GM20431 (cell line): ENCODE measurements around the gene CHKB.
"Not testable (repeated sequence)": the region's sequence is repeated elsewhere in the genome, so short reads cannot be mapped to it uniquely, and the experiment has no call there.

Source experiments
- in situ Hi-C: fragments of 300-500 bp; cut with MseI, MboI; formaldehyde crosslinking; loops from one replicate; pipeline ENCODE4 v1.15.0; 2020; ENCODE audit warnings: low sequenced_read_pairs; ENCODE audit not compliant: unreplicated experiment

CHKB gene, protein sequence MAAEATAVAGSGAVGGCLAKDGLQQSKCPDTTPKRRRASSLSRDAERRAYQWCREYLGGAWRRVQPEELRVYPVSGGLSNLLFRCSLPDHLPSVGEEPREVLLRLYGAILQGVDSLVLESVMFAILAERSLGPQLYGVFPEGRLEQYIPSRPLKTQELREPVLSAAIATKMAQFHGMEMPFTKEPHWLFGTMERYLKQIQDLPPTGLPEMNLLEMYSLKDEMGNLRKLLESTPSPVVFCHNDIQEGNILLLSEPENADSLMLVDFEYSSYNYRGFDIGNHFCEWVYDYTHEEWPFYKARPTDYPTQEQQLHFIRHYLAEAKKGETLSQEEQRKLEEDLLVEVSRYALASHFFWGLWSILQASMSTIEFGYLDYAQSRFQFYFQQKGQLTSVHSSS

DNA sequence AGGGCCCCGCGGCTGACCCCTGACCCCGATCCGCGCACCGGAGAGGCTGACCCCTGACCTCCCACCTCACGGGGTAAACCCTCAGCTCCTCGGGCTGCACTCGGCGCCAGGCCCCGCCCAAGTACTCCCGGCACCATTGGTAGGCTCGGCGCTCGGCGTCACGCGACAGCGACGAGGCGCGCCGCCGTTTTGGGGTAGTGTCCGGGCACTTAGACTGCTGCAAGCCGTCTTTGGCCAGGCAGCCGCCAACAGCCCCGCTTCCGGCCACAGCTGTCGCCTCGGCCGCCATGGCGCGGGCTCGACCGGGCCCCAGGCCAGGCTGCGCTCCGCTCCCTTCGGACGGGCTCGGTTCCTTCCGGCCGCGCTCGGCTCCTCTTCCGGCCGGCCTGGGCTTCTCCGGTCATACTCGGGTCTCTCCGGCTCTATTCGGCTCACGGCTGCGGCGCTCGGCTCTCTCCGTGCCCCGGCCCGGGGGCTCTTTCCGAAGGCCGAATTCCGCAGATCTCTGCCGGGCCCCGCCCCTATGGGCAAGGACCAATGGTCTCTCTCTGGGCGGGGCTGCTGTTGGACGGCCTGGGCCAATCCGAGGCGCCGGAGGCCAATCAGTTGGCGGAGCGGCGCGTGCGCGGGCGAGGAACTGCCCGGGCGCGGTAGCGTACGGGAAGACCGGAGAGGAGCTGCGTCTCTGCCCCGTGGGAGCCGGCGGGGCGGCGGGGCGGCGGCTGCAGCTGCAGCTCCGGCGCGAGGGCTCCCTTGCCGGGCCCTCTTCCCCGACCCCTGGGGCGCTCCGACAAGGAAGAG, at the start of gene CHKB:
CHKB (minus strand) TSS at position 357 of the 801 bp plus-strand sequence; CDS start at position 289, 68 bp downstream.
- in situ Hi-C loops, result no loop called here

DNA sequence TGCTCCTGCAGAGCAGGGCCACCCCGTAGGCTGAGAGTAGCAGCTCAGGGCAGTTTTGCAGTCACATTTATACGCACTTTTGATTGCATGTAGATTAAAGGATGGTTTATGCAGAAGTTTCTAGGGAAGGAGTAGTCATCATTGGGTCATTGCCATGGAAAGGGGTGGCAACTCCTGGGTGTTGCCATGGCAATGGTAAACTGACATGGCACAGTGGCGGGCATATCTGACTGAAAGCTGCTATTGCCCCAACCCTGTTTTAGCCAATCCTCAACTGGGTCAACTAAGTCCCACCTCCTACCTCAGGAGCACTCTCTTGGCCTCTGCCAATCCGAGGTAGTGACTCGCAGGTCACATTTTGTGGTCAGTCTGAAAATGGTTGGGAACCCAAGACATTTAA, 47.7 kb upstream of the CHKB start:
- in situ Hi-C loops, result no loop called here

DNA sequence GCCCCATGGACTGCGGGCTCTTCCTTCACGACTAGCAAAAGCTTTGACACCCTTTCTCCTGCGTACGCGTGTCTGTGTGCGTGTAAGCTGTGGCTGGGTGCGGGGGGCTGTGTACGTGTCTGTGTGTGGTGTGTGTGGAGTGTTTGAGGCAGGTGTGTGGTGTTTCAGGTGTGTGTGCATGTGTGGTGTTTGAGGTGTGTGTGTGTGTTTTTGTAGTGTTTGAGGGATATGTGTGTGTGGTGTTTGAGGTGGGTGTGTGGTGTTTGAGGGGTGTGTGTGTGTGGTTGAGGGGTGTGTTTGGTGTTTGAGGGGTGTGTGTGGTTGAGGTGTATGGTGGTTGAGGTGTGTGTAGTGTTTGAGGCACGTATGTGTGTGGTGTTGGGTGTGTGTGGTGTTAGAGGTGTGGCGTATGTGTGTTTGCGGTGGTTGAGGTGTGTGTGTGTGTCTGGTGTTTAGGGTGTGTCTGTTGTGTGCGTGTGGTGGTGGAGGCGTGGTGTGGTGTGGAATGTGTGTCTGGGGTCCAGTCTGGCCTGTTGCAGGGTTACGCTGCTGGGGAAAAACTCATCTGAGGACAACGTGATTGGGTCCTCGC, 46.0 kb upstream of the CHKB start:
- in situ Hi-C loops, result no loop called here

DNA sequence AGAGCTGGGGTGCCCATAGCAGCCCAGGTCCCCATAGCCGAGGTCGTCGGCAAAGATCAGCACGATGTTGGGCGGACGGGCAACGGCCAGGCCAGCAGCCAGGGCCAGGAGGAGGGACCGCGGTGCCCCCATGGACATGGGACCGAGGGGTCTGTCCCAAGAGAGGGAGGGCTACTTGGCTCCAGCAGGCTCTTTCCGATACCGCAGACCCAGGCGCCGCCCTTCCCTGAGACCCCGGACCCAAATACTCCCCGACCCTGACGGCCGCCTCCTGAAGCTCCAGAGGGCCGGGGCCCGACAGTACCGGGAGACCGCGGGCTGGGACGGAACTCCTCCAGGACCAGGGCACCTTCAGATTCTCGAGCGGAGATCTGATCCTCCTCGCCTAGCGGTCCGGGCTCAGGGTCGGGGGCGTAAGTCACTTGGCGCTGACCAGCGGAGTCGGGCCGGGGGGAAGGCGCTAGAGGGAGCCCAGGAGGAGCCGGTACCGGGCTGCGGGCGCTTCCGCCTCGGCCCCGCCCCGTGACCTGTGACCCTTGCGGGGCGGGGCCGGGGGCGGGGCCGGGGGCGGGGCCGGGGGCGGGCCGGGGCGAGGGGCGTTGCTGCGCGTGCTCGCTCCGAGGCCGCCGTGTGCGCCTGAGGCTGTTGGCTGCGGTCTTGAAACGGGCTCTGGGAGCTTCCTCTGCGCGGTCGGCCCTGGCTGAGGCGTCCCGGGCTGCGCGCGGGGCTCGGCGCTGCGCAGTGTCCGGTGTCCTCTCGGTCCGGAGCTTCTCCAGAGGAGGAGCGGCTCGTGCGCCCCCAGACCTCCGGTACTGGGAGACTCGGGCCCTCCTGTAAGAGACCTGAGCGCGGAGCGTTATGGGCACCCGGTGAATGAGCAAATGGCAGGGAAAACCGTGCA, 45.2 kb upstream of the CHKB start, which contains the start of gene ARSA:
ARSA (minus strand) TSS at position 511 of the 901 bp plus-strand sequence; CDS start at position 138, 373 bp downstream.
- in situ Hi-C loops, result no loop called here

DNA sequence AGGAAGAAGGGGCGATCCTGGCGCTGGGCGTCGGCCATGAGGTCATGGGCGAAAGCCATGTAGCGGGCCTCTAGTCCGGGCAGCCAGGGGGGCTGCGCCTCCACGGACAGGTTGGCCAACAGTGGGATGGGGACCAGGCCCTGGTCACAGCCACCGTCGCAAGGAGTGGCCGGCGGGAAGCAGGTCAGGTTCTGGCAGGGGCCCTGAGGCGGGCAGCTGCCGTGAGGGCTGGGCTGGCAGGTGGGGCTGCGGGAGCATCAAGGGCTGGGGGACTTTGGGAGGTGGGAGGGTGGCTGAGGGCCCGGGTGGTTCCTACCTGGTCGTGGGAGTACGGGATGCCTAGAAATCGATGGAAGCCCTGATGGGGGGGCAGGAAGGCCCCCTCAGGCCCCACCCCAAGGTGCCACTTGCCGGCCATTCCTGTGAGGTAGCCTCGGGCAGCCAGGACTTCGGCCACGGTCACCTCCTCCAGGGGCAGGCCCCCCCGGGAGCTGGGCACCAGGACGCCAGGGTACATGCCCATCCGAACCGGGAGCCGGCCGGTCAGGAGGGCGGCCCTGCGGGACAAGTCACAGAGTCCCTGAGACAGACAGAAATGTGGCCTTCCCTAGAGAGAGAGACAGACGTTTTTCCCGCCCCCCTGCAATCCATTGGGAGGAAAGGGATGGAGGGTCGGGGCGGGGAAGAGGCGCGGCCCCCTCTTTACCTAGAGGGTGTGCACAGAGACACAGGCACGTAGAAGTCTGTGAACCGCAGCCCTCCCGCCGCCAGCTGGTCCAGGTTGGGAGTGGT, 44.4 kb upstream of the CHKB start:
- in situ Hi-C loops, result no loop called here

DNA sequence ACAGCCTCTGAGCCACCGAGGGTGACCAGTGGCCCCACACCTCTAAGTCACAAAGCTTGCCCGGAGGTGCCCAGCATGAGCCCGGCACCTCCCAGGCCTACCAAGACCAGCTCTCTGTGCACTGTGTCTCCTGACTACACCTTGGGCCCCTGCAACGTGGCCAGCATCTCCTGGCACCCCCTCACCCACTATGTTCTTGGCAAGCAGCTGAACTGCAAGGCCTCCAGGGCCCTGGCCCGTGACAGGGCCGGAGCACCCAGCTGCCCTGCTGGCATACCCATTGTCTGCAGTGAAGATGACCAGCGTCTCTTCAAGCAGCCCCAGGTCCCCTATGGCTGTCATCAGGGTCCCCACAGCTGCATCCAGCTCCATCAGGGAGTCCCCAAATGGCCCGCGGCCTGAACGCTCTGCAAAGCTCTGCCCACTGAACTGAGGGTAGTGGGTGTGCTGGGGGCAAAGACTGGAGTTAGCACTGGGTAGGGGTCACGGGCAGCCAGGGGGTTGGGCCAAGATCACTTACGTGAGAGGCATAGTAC, 43.7 kb upstream of the CHKB start:
- in situ Hi-C loops, result no loop called here

DNA sequence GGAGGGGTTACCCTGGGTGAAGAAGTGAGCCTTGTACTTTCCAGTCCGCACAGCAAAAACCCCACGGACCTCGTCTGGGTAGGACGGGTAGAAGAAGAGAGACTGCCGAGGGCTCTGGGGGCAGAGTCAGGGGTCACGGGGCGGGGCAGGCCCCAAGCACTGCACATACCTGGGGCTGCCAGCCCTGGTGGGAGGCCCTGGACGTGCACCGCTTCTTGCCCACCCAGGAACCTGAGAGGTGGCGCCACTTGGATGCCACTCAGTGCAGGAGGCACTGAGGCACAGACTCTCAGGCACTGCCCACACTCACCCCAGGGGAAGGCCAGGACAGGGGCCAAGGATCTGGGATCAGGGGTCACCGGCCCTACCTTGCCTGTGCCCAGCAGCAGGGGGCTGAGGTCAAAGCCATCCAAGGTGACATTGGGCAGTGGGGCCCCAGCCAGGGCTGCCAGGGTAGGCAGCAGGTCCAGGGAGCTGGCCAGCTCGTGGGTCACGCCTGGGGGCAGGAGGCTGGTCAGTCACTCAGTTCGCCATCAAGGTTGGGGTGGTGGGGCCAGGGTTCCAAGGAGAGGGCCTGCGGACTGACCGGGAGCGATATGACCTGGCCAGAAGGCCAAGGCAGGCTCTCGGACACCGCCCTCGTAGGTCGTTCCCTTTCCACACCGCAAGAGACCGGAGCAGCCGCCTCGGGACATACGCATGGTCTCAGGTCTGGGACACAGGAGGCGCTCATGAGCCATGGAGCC, 43.1 kb upstream of the CHKB start:
- in situ Hi-C loops, result no loop called here

DNA sequence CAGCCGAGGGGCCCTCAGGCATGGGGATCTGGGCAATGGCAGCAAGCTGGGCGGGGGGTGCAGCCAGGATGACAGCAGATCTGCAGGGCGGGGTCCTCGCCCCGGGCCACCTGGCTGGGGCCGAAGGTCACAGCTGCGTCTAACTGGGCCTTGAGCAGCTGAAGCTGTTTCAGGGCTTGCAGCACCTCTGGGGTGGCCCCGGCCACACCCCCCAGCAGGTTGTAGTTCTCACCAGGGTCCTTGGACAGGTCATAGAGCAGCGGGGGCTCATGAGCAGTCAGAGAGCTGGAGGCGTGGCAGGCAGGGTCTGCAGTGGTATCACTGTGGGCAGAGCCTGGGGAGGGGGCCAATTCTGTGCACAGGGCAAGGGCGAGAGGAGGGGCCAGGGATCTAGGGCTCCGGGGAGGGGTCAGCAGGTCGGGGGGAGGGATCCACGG, 42.5 kb upstream of the CHKB start:
- in situ Hi-C loops, result no loop called here

DNA sequence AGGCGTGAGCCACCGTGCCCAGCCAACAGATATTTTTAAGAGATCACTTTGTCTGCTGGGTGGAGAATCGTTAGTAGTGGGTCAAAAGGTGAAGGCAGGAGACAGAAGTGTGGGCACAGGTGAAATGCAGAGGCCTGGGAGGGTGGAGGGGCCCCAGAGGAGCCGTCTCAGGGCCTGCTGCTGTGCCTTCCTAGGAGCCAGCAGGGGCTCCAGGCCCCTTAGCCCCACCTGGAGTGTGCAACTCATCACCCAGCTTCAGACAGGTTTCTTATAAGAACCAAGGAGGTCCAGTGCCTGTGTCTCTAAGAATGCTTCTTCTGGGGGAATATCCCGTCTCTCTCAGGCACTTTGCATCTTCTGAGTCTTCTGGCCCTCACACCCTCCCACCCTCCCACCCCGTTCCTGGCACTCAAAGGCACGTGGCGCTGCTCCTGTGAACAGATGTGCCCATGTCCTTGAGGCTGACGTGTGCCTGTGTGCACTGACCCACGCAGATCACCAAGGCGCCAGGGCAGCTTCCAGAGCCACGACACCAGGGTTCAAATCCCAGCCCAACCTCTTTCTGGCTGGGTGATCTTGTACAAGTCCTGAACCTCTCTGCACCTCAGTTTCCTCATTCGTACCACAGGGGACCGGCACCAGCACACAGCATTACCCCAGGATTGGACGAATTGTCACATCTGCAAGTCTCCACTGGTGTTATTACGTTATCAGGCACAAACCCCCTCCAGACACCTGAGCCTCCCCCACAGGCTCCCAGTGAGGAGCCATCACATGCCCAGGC, 41.9 kb upstream of the CHKB start:
- in situ Hi-C loops, result no loop called here

DNA sequence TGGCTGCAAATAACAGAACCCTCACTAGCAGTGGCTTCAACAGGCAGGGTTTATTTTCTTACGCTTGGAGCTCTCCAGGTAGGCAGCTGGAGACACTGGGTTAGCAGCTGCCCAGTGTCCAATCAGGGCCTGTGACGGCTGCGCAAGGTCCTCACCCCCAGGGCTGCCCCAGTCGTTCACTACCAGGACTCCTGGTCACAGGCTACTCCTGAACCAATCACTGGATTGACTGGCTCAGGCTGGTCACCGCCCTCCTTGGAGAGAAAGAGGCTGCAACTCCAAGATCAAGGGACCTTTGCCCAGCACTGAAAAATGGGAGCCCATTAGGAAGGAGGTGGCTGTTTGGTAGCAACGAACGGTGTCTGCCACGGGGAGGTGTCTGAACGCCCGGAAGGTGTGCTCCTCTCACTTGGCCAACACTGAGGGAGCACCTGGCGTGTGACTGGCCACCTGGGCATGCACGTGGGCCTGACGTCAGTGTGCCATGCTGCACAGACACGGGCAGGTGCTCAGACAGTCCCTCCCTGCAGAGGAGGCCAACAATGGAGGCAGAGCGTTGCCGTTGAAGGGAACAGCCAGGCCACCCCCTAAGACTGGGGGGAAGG, 40.2 kb upstream of the CHKB start:
- in situ Hi-C loops, result no loop called here

DNA sequence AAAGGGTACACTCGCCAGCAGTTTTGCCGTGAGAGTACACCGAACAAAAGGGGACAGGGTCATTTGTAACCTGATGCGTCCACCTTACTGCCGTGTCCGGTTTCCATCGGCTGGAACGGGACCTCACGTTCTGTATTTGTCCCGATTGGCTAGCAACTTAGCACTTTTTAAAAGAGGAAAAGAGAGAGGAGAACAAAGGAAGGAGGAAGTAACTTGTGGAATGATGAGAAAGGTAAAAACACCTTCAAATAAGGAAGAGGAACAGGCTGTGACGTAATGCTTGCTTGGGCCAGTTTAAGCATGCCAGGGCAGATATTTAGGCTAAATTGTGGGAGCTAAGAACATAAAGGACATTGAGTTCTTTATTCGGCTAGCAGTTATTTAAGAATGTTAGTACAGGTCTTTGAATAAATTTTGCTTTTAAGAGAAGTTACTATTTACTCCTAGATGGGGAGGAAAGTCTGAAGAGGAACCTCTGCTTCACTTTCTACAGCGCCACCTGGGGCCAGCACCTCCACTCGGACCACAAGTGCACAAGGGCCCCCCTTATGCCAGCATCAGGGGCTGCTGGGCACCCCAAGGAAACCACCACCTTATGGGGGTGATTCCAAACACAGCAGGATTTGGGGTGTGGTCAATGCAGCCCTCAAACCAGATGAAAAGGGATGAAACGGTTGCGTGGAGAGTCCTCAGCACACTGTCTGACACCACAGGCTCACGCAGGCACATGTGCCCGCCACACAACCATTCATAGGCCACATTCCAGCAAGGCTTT, 39.5 kb upstream of the CHKB start:
- in situ Hi-C loops, result no loop called here

DNA sequence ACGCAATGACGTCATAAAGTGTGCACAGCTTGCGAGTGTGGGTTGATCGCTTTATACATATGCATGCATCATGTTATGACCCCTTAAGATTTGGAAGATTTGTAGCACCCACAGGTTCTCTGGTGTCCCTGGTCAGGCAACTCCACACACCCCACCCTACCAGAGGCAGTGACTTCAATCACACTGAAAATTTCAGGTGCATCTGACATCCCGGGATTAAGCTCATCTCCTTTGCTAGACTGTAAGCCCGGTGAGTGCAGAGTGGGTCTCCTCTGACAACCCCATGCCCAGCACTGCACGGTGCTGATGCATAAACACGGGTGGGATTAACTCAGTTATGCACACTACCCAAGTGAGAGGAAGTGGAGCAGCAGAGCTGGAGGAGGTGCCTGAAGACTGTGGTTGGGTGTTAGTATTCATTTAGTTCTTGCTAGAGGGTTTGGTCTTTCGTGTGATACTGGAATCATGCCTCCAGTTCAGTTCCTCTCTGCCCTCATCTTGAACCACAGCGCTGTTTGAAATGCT, 38.8 kb upstream of the CHKB start:
- in situ Hi-C loops, result no loop called here

DNA sequence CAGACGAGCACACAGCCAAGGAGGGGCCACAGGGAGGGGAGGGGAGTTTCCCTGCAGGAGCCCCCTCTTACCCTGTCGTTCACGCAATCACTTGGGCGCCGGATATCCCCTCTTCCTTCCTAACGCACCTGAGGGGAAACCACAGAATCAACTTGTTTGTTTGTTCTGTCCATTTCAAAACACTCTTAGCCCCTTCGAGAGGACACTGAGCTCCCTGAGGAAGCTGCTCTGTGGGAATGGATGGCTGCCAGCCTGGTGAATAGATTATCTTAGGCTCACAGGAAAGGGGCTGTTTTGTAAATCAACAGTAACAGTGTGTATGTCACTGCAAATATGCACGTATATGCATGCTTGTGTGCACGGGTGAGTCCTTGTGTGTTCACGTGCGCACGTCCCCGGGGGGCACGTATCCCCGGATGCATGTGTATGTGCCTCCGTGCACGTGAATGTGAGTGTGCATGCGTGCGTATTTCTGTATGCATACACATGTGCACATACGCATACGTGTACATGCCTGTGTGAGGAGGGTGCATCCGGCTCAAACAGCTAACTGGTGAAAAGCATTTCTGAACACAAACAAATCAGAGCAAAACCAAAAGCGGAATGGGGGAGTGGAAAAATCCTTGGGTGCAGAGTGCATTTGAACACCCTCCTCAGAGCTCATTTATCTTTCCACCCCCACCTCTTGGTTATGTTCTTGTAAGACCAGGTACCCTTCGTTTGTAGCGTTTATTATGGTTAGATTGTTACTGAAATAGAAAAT, 38.1 kb upstream of the CHKB start:
- in situ Hi-C loops, result no loop called here

DNA sequence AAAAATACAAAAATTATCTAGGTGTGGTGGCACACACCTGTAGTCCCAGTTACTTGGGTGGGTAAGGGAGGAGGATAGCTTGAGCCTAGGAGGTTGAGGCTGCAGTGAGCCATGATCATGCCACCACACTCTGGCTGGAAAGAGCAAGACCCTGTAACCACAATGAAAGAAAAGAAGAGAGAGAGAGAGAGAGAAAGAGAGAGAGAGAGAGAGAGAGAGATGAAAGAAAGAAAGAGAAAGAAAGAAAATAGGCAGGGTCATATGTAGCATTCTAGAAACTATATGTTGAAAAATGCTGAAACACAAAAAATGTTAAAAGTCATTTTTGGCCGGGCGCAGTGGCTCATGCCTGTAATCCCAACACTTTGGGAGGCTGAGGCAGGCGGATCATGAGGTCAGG, 31.6 kb upstream of the CHKB start:
- in situ Hi-C loops, result not testable (repeated sequence)

DNA sequence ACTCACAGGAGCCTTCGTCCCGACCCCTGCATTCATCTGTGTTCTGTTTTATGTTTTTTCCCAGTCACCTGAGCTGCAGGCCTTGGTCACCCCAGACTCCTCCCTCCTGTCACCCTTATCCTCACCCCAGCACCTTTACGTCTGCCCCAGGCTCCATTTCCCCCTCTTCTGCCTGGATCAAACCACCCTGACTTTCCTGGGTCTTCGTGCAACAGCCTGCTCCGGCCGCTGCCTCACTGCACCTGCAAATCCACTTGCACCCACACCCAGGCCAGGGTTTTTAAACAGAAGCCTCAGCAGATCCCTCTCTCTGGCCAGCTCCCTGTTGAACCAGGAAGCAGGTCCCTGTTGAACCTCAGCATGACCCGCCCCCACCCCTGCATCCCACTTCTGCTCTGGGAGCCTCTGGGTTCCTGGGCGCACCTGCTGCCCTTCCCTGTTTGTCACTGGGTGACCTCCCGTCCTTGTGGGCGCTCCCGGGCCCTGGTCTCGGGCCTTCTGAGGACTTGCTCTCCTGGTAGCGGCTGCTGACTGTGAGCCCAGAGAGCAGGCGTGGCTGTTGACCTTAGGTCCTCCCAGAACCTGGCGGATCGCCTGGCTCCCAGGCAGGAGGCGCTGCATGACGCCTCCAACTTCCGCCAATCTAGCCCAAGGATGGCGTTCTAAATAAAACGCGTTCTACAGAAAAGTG, 30.8 kb upstream of the CHKB start:
- in situ Hi-C loops, result no loop called here
